ENCODE data around the gene LDLRAD2. TPM values are rescaled to one million over a fixed set of nuclear protein-coding genes. Genes with fewer than 3 reads are reported as not detected.
A peak's percentile ranks its signal among the peaks of the same experiment; 100 is the strongest.

Gene LDLRAD2
- total RNA-seq, 1 experiment from 2014 or later: not detected

DNA sequence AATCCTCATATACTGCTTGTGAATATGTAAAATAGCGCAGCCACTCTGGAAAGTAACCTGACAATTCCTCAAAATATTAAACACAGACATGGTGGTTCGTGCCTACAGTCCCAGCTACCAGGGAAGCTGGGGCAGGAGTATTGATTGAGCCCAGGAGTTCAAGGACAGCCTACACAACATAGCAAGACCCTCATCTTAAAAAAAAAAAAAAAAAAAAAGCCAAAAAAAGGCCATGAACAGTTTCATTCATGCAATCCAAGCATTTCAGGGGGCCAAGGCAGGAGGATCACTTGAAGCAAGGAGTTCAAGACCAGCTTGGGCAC, 33.7 kb upstream of the LDLRAD2 start:
- Mint-ChIP-seq H3K36me3 (ENCODE audit: insufficient read depth, unreplicated experiment) (peaks cover 9% of the 10 kb centered on the region), H3K4me1 (ENCODE audit: insufficient read depth, unreplicated experiment) (peaks cover 19% of the 10 kb centered on the region)

DNA sequence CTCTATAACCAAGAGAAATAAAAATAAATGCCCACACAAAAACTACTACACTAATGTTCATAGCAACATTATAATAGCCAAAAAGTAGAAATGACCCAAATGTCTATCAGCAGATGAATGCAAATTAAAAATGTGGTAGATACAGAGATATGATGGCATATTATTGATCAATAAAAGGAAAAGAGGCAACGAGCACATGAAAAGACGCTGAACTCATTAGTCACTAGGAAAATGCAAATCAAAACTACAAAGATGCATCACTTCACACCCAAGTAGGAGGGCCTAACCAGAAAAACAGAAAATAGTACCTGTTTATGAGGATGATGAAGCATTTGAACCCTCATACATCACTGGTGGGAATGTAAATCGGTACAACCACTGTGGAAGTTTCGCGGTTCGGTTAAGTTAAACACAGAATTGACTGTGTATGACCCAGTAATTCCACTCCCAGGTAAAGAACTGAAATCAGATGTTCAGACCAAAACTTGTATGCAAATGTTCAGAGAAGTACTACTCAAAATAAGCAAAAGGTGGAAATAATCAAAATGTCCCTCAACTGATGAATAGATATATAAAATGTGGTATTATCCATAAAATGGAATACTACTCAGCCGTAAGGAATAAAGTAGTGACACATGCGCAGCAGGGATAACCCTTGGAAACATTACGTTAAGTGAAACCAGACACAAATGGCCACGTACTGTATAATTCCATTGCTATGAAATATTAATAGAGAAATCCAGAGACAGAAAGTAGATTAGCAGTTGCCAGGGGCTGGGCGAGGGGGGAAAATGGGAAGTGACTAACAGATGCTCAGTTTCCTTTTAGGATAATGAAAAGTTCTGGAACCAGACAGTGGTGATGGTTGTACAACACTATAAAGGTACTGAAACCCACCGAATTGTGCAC, 32.2 kb upstream of the LDLRAD2 start:
- peaks cover 12% of the 10 kb centered on the region for H3K36me3 Mint-ChIP-seq (ENCODE audit: insufficient read depth, unreplicated experiment)
- BruUV-seq (replicated peaks): TSS peak; percentile 3
- no peaks in the 10 kb centered on the region for H3K9me3 Mint-ChIP-seq (ENCODE audit: unreplicated experiment)
- no peak for DNase-seq (ENCODE audit: unreplicated experiment)
- H3K4me1 Mint-ChIP-seq (ENCODE audit: insufficient read depth, unreplicated experiment): peaks cover 19% of the 10 kb centered on the region
- H3K4me3 Mint-ChIP-seq (ENCODE audit: unreplicated experiment): peak overlapping the region; percentile 63
- H3K27ac Mint-ChIP-seq (ENCODE audit: low read depth, unreplicated experiment): peak overlapping the region; percentile 87
- ChIA-PET POLR2A (no interaction called here), CTCF (no interaction called here)
- no peaks in the 10 kb centered on the region for H3K27me3 Mint-ChIP-seq (ENCODE audit: insufficient read depth, unreplicated experiment)
- intact Hi-C loops (cut with micrococcal nuclease): loop anchor here (5.0 to 10.0 kb wide), 2 partner anchors 95 to 157 kb away; partner anchors contain the start of gene HSPG2
- TF ChIP-seq, protein P1, sequence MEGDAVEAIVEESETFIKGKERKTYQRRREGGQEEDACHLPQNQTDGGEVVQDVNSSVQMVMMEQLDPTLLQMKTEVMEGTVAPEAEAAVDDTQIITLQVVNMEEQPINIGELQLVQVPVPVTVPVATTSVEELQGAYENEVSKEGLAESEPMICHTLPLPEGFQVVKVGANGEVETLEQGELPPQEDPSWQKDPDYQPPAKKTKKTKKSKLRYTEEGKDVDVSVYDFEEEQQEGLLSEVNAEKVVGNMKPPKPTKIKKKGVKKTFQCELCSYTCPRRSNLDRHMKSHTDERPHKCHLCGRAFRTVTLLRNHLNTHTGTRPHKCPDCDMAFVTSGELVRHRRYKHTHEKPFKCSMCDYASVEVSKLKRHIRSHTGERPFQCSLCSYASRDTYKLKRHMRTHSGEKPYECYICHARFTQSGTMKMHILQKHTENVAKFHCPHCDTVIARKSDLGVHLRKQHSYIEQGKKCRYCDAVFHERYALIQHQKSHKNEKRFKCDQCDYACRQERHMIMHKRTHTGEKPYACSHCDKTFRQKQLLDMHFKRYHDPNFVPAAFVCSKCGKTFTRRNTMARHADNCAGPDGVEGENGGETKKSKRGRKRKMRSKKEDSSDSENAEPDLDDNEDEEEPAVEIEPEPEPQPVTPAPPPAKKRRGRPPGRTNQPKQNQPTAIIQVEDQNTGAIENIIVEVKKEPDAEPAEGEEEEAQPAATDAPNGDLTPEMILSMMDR (IDR thresholded peaks at IDR 0.05; ENCODE audit: unreplicated experiment): no peak

More for the DNA sequence above, 33.7 kb upstream of the LDLRAD2 start:
- no peak overlapping the region for H3K4me3 Mint-ChIP-seq (ENCODE audit: unreplicated experiment)
- TF ChIP-seq, protein P1 (IDR thresholded peaks at IDR 0.05; ENCODE audit: unreplicated experiment): no peak
- intact Hi-C loops (cut with micrococcal nuclease): no loop called here
- POLR2A ChIA-PET: interaction anchor here (0.6 to 1.5 kb wide), 3 partner anchors 10 to 209 kb away, joined by 3 to 4 read pairs (median 4); no protein-coding TSS in a partner anchor
- DNase-seq (ENCODE audit: unreplicated experiment): no peak
- H3K27me3 Mint-ChIP-seq (ENCODE audit: insufficient read depth, unreplicated experiment): no peaks in the 10 kb centered on the region
- CTCF ChIA-PET: no interaction called here
- BruUV-seq (replicated peaks): no TSS peak
- H3K9me3 Mint-ChIP-seq (ENCODE audit: unreplicated experiment): no peaks in the 10 kb centered on the region
- H3K27ac Mint-ChIP-seq (ENCODE audit: low read depth, unreplicated experiment): no peak overlapping the region

DNA sequence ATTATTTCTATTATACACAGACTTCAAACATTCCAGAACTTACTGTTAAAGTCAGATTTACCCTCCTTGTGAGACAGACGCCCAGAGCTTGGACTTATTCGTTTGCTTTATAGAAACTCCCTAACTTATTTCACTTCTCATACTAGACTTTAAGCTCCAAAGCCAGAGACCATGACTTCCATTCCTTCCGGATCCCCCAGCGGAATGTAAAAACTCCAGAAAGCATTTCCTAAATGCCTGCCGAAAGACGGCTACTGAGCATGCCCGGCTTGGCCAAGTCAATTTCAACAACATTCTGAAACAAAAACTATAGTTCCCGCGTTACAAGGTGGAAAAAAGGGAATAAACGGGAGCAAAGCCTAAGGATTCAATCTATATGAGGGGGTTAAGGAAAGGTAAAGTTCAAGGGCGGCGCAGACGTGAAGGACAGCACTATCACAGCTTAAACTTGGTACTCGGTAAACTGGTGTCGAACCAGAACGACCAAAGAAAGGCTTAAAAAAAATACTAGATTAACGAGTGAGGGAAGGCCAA, 30.2 kb upstream of the LDLRAD2 start:
- Mint-ChIP-seq H3K27ac (ENCODE audit: low read depth, unreplicated experiment) (peak overlapping the region; percentile 99), H3K4me3 (ENCODE audit: unreplicated experiment) (peak overlapping the region; percentile 87), H3K4me1 (ENCODE audit: insufficient read depth, unreplicated experiment) (peaks cover 12% of the 10 kb centered on the region), H3K9me3 (ENCODE audit: unreplicated experiment) (no peaks in the 10 kb centered on the region), H3K27me3 (ENCODE audit: insufficient read depth, unreplicated experiment) (no peaks in the 10 kb centered on the region), H3K36me3 (ENCODE audit: insufficient read depth, unreplicated experiment) (peaks cover 12% of the 10 kb centered on the region)
- peak; percentile 35 for DNase-seq (ENCODE audit: unreplicated experiment)
- intact Hi-C loops (cut with micrococcal nuclease): loop anchor here (1.0 to 10.0 kb wide), 4 partner anchors 79 to 183 kb away; partner anchors contain the start of gene HSPG2
- ChIA-PET POLR2A (interaction anchor here (0.7 to 4.3 kb wide), 23 partner anchors 8 to 329 kb away, joined by 3 to 63 read pairs (median 6); partner anchors contain the start of genes CDC42 and HSPG2), CTCF (interaction anchor here (0.6 to 2.0 kb wide), 13 partner anchors 16 to 858 kb away, joined by 3 to 6 read pairs (median 3); no protein-coding TSS in a partner anchor)
- TF ChIP-seq, protein P1 (IDR thresholded peaks at IDR 0.05; ENCODE audit: unreplicated experiment): no peak
- BruUV-seq (replicated peaks): no TSS peak

DNA sequence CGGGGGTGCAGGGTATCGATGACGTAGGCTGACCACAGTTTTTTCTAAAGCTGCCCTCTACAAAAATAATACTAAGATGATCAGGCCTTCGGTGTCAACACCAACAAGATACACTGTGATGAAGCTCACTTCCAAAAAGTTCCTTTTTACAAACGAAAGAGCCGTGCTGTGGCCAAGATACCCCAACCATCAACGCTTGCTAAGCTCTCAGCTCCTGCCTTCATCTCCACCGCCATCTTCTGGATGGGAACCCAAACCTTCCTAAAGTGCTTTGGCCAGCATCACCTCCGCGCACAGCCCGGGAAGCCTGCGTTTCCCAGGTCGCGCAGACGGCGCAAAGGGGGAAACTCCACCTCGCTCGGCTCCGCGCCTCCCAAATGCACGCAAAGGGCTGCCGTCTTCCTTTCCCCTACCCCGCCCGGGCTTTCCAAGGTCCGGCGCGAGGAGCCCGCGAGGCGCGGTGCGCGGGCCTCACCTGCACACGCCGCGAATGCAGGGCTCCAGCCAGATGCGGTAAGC, 29.7 kb upstream of the LDLRAD2 start:
- Mint-ChIP-seq H3K27me3 (ENCODE audit: insufficient read depth, unreplicated experiment) (no peaks in the 10 kb centered on the region), H3K9me3 (ENCODE audit: unreplicated experiment) (no peaks in the 10 kb centered on the region), H3K27ac (ENCODE audit: low read depth, unreplicated experiment) (peak overlapping the region; percentile 99), H3K36me3 (ENCODE audit: insufficient read depth, unreplicated experiment) (peaks cover 9% of the 10 kb centered on the region), H3K4me1 (ENCODE audit: insufficient read depth, unreplicated experiment) (peaks cover 12% of the 10 kb centered on the region), H3K4me3 (ENCODE audit: unreplicated experiment) (peak overlapping the region; percentile 87)
- POLR2A ChIA-PET: interaction anchor here (0.7 to 4.3 kb wide), 28 partner anchors 9 to 1235 kb away, joined by 3 to 63 read pairs (median 5); partner anchors contain the start of genes CDC42 and HSPG2
- BruUV-seq (replicated peaks): no TSS peak
- intact Hi-C loops (cut with micrococcal nuclease): loop anchor here (1.0 to 10.0 kb wide), 4 partner anchors 79 to 182 kb away; partner anchors contain the start of gene HSPG2
- TF ChIP-seq, protein P1 (IDR thresholded peaks at IDR 0.05; ENCODE audit: unreplicated experiment): peak; percentile 19
- CTCF ChIA-PET: interaction anchor here (0.6 to 2.0 kb wide), 13 partner anchors 16 to 858 kb away, joined by 3 to 6 read pairs (median 3); no protein-coding TSS in a partner anchor
- DNase-seq (ENCODE audit: unreplicated experiment): peak; percentile 73
